NOMO-1 treated with dmso at 0.1 percent for 144 hours (cell line): Measurements from ENCODE around the gene SCAPER.

Source experiments
- DNase-seq: peaks from one replicate; lab custom pipeline; 2025; ENCODE audit not compliant: unreplicated experiment; lab: John Stamatoyannopoulos, UW

The SCAPER gene

GRCh38 chr15:76684002-76684401 is 221.1 kb downstream of the SCAPER start:
- no peak for DNase-seq

DNA sequence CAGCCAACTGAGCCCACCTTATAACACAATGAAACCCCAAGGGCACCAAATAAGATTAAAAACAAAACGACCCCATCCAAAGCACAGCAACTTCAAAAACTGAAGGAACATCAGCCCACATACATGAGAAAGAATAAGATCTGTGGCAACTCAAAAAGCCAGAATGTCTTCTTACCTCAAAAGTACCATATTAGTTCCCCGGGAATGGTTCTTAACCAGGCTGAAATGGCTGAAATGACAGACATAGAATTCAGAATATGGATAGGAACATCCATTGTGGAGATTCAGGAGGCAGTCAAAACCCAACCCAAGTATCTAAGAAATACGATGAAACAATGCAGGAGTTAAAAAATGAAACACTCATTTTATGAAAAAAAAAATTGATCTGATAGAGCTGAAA is 222.3 kb downstream of the SCAPER start:
- DNase-seq: no peak

DNA sequence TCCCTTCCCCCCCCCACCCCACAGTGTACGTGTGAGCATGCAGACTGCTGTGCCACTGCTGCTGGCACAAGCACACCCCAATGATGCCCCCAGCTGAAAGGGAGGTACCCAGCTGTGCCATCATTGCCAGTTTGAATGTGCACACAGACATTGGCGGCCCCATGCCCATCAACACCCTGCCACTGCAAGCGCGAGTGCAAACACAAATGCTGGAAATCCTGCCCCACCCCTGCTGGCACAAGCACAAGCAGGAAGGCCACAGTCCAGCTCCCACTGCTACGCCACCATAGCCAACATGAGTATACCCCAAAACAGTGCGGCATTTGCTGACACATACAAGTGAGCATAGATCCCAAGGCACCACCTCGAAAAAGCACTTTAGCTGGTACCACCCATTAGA is 222.9 kb downstream of the SCAPER start:
- no peak for DNase-seq

DNA sequence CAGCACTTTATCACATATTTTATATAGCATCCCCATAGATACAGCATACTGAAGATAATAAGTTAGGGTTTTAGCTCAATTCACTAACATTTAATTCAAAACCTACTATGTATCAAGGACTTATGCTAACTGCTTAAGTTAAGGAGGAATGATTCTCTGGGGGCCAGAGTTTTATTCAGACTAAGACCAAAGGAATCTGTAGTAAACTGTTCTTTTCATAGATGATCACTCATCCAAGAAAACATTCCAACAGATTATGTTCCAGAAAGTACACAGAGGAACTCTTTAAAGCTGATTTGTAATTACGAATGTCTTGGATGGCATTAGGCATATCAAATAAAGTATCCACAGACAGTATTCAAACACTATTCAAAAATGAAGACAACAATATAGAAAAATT is 226.4 kb downstream of the SCAPER start:
- DNase-seq: no peak

DNA sequence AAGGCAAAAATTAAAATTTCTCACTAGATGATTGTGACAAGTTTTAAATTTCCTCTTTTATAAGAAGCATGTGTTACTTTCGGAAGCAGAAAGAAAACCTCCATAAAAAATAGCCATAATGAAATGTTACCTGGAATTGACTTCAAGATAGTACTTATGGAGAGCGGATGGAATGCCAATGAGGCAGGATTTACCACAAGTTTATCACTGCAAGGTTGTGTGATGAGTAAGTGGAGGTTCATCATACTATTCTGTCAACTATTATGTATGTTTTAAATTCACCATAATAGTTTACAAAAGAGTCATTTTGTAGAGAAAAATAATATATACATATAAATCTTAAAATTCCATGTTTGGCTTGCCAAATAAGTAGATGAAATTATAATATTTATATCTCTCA is 230.3 kb downstream of the SCAPER start:
- DNase-seq: no peak

GRCh38 chr15:76669521-76670207 is 235.5 kb downstream of the SCAPER start:
- no peak for DNase-seq

DNA sequence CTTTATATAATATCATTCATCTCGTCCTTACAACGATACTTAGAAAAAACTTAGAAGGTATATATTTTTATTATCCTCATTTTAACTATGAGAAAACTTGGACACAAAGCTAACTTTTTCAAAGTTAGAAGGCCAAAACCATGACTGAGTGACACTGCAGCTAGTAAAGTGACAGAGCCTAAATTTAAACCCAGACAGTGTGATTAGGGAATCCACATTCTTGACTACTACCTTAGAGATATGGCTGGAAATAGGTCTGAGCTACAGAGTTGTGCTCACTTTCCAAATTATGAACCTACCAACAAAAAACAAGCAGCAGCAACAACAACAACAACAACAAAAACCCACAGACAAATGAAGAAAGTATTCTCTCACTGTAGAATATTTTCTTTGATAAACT is 236.2 kb downstream of the SCAPER start:
- DNase-seq: no peak

DNA sequence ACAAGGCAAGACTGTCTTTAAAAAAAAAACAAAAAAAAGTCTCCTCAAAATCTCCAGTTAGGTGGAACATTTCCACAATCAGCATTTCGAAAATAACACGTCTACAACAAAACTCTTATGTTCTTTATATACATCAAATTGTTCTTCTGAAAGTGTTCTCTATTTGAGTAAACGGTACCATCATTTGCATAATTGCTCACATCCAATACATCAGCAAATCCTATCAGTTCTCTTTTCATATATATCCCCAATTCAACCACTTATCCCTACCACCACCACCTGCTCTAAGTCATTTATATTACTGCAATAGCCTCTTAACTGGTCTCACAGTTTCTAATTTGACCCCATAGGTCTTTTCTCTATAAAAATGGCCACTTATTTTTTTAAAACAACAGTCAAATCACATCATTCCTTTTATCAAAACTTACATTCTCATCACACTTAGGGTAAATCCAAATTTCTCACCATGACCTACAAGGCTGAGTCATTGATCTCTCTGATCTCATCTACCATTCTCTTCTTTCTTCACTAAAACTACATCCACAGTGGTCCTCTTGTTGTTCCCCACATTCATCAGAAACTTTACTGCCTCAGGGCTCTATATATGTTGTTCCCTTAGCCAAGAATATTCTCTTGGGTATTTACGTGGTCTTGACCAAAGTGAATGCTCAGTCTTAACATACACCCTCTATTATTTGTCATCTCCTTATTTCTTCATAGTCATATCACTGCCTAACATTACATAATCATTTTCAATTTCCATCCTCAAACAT is 237.0 kb downstream of the SCAPER start:
- DNase-seq: no peak

GRCh38 chr15:76664895-76665294 is 240.2 kb downstream of the SCAPER start:
- no peak for DNase-seq

DNA sequence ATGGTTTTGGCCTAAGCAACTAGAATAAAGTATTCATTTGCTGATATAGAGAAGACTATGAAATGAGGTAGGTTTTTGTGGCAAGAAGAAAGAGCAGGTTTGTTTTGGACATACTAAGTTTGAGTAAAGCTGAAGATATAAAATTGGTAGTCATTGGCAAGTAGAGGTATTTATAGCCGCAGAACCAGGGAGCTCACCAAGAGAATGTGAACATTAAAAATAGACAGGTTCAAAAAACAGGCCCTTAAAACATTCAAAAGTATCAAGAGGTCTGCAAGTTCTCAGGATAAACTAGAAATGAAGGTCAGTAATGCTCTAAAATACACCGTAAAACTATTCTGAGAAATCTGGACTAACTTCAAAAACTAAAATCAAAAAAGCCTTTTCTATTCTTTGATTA is 240.7 kb downstream of the SCAPER start:
- no peak for DNase-seq

DNA sequence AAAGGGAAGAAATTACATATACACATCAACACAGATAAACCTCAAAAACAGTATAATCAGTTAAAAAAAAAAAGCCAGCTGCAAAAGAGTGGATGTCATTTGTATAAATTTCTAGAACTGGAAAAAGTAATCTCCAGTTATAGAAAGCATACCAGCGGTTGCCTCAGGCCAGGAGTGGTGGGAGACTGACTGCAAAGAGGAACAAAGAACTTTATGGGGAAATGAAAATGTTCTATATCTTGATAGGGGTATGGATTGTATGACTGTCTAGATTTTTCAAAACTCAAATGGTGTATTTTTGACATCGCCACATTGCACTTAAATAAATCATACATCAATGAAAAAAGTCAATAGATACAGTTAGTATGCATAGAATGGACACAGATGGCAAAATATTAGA is 241.6 kb downstream of the SCAPER start:
- peak; percentile 3 for DNase-seq

- no peak for DNase-seq
Observed at GRCh38 chr15:76648732-76649444, 256.3 kb downstream of the SCAPER start.

DNA sequence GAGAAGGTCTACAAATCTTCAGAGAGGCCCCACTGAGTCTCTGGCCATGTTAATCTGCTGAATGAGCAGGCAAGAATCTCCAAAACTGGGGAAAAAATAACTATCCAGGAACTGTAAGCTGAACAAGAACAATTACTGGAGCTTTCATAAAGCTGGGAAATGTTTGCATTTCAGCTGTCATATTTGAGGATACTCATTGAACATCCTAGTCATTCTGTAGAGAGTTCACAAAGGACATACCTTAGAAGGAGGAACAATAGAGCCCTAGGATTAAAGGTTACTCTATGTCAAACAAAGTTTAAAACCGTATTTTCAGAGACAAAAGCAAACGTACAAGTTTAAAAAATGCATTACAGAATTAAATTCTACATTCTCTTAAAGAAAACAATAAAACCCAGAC is 257.5 kb downstream of the SCAPER start:
- DNase-seq: no peak

DNA sequence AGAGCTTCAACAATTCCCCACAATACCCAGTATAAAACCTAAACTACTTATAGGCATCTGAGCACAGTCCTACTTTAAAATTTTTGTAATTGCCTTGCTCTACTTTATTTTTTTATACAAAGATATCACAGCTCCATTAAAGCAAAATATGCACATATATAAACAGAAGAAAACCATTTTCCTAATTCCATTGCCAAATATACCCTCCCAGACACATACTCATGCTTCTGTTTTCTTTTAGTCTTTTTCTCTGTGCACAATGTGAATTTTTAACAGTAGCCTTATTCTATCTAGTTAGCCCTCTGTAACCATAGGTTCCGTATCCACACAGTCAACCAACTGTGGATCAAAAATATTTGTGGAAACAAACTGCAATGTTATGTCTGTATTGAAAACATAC is 260.5 kb downstream of the SCAPER start:
- DNase-seq: no peak

GRCh38 chr15:76642671-76643070 is 262.5 kb downstream of the SCAPER start:
- DNase-seq: no peak

DNA sequence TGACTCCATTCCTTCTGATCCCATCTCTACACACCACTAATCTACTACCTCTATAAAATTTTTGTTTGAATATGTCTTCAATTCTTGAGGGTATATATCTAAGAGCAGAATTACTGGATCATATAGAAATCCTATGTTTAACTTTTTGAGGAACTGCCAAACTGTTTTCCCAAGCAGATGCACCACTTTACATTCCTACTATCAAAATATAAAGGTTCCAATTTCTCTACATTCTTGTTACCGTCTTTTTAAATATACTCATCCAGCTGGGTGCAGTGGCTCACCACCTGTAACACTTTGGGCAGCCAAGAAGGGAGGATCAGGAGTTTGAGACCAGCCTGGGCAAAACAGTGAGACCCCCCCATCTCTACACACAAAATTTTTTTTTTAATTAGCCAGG is 268.0 kb downstream of the SCAPER start:
- DNase-seq: no peak

GRCh38 chr15:76636059-76636458 is 269.1 kb downstream of the SCAPER start:
- no peak for DNase-seq

DNA sequence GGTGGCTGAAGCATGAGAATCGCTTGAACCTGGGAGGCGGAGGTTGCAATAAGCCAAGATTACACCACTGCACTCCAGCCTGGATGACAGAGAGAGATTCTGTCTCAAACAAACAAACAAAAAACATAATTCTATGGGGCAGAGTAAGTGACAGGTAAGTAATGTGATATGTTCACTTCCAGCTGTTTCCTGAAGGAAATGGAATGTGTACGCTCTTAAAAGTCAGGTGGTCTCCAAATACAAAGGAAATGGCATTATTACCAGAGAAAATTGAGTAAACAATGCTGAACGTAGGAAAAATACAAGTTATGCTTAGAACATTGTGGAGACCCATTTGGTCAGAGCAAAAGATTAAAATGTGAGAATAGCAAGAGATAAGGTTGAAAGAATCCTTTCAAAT is 278.5 kb downstream of the SCAPER start:
- DNase-seq: no peak

- DNase-seq: no peak
Observed at GRCh38 chr15:76625267-76625666, 279.9 kb downstream of the SCAPER start.

DNA sequence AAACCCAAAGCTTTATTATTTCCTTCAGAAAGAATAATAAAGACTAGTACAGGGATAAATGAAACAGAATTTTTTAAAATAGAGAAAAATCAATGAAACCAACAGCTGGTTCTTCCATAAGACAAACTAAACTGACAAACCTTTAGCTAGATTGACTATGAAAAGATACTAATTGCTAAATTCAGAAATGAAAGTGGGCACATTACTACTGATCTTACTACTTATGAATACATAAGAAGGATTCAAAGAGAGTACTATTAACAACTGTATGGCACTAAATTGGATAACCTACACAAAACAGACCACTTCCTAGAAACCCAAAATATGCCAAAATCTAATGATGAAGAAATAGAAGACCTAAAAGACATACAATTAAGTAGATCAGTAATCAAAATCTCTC is 290.4 kb downstream of the SCAPER start:
- DNase-seq: no peak

- no peak for DNase-seq
Observed at GRCh38 chr15:76588811-76589747, 316.1 kb downstream of the SCAPER start.
